Stimulated activated CD4-positive, alpha-beta T cell treated with anti-CD3 and anti-CD28 coated beads, Interleukin-2, amount 100 ng/mL, for 4 hours (primary cell): ENCODE results near the gene SOX21.

ENCODE experiments used
- DNase-seq: peaks from one replicate; pipeline ENCODE4 v3.0.0-alpha.2; 2020; ENCODE audit warnings: low read depth

SOX21 gene

GRCh38 chr13:94709001-94709834, 3.1 kb downstream of the SOX21 start:
- no peak for DNase-seq

- DNase-seq: no peak
These were observed 4.1 kb downstream of the SOX21 start for GRCh38 chr13:94708031-94708859.

- no peak for DNase-seq
These were observed 4.8 kb downstream of the SOX21 start for GRCh38 chr13:94707400-94708021.

GRCh38 chr13:94706843-94707399, 5.4 kb downstream of the SOX21 start:
- DNase-seq: no peak

- DNase-seq: no peak
These were observed 6.1 kb downstream of the SOX21 start for GRCh38 chr13:94706101-94706842.

- no peak for DNase-seq
These were observed 7.0 kb downstream of the SOX21 start for GRCh38 chr13:94705081-94706030.

GRCh38 chr13:94704377-94705080, 7.8 kb downstream of the SOX21 start:
- no peak for DNase-seq

- DNase-seq: no peak
These were observed 8.5 kb downstream of the SOX21 start for GRCh38 chr13:94703721-94704314.

GRCh38 chr13:94703271-94703670, 9.1 kb downstream of the SOX21 start:
- DNase-seq: no peak

- DNase-seq: no peak
These were observed 9.9 kb downstream of the SOX21 start for GRCh38 chr13:94702181-94703041.

- no peak for DNase-seq
These were observed 10.8 kb downstream of the SOX21 start for GRCh38 chr13:94701313-94702180.

- no peak for DNase-seq
These were observed 11.8 kb downstream of the SOX21 start for GRCh38 chr13:94700536-94700935.

- DNase-seq: no peak
These were observed 12.3 kb downstream of the SOX21 start for GRCh38 chr13:94700051-94700535.

GRCh38 chr13:94696171-94696570, 16.2 kb downstream of the SOX21 start:
- no peak for DNase-seq

GRCh38 chr13:94692030-94692429, 20.3 kb downstream of the SOX21 start:
- no peak for DNase-seq

- DNase-seq: no peak
These were observed 28.9 kb downstream of the SOX21 start for GRCh38 chr13:94683409-94683808.

- DNase-seq: no peak
These were observed 30.1 kb downstream of the SOX21 start for GRCh38 chr13:94682229-94682628.
